ENCODE data around the gene TMEM178B. TPM values are rescaled to one million over a fixed set of nuclear protein-coding genes. Genes with fewer than 3 reads are reported as not detected.
"Not testable (repeated sequence)": the region's sequence is repeated elsewhere in the genome, so short reads cannot be mapped to it uniquely, and the experiment has no call there.

TMEM178B gene
- total RNA-seq, 1 donor from 2014 or later: 0.68 TPM

GRCh38 chr7:141330285-141330684 lies 256.4 kb downstream of the TMEM178B start:
- H3K4me3 Mint-ChIP-seq; H3K27ac Mint-ChIP-seq; intact Hi-C loops (cut with micrococcal nuclease); H3K27me3 Mint-ChIP-seq; H3K4me1 Mint-ChIP-seq; H3K9me3 Mint-ChIP-seq; DNase-seq; H3K36me3 Mint-ChIP-seq (ENCODE audit: low read depth): not testable (repeated sequence)

GRCh38 chr7:141333459-141333858 lies 259.6 kb downstream of the TMEM178B start:
- Mint-ChIP-seq H3K9me3 (no peaks in the 10 kb centered on the region), H3K27ac (no peak overlapping the region), H3K4me1 (no peaks in the 10 kb centered on the region), H3K27me3 (no peaks in the 10 kb centered on the region), H3K4me3 (no peak overlapping the region), H3K36me3 (ENCODE audit: low read depth) (no peaks in the 10 kb centered on the region)
- DNase-seq: no peak
- intact Hi-C loops (cut with micrococcal nuclease): no loop called here

- Mint-ChIP-seq H3K36me3 (ENCODE audit: low read depth) (no peaks in the 10 kb centered on the region), H3K9me3 (no peaks in the 10 kb centered on the region), H3K4me3 (no peak overlapping the region), H3K4me1 (no peaks in the 10 kb centered on the region), H3K27ac (no peak overlapping the region), H3K27me3 (peaks cover 2% of the 10 kb centered on the region)
- intact Hi-C loops (cut with micrococcal nuclease): no loop called here
- DNase-seq: no peak
These were observed 261.3 kb downstream of the TMEM178B start for GRCh38 chr7:141335164-141335563.

- intact Hi-C loops (cut with micrococcal nuclease): no loop called here
- Mint-ChIP-seq H3K4me1 (no peaks in the 10 kb centered on the region), H3K27ac (no peak overlapping the region), H3K9me3 (peaks cover 3% of the 10 kb centered on the region), H3K36me3 (ENCODE audit: low read depth) (no peaks in the 10 kb centered on the region), H3K4me3 (no peak overlapping the region), H3K27me3 (peaks cover 2% of the 10 kb centered on the region)
- DNase-seq: no peak
These were observed 265.7 kb downstream of the TMEM178B start for GRCh38 chr7:141339603-141340002.

- peaks cover 2% of the 10 kb centered on the region for H3K27me3 Mint-ChIP-seq
- peaks cover 3% of the 10 kb centered on the region for H3K9me3 Mint-ChIP-seq
- H3K36me3 Mint-ChIP-seq (ENCODE audit: low read depth): no peaks in the 10 kb centered on the region
- intact Hi-C loops (cut with micrococcal nuclease): no loop called here
- H3K27ac Mint-ChIP-seq: no peak overlapping the region
- no peak overlapping the region for H3K4me3 Mint-ChIP-seq
- DNase-seq: no peak
- H3K4me1 Mint-ChIP-seq: no peaks in the 10 kb centered on the region
These were observed 267.1 kb downstream of the TMEM178B start for GRCh38 chr7:141340991-141341390.

GRCh38 chr7:141342621-141343408 lies 269.0 kb downstream of the TMEM178B start:
- intact Hi-C loops (cut with micrococcal nuclease): no loop called here
- H3K27ac Mint-ChIP-seq: no peak overlapping the region
- H3K9me3 Mint-ChIP-seq: peaks cover 3% of the 10 kb centered on the region
- no peak overlapping the region for H3K4me3 Mint-ChIP-seq
- DNase-seq: no peak
- H3K36me3 Mint-ChIP-seq (ENCODE audit: low read depth): no peaks in the 10 kb centered on the region
- H3K27me3 Mint-ChIP-seq: peaks cover 6% of the 10 kb centered on the region
- no peaks in the 10 kb centered on the region for H3K4me1 Mint-ChIP-seq

GRCh38 chr7:141344153-141344935 lies 270.5 kb downstream of the TMEM178B start:
- peaks cover 3% of the 10 kb centered on the region for H3K9me3 Mint-ChIP-seq
- no peak overlapping the region for H3K4me3 Mint-ChIP-seq
- intact Hi-C loops (cut with micrococcal nuclease): no loop called here

GRCh38 chr7:141348728-141349127 lies 274.9 kb downstream of the TMEM178B start:
- intact Hi-C loops (cut with micrococcal nuclease): no loop called here
- DNase-seq: no peak
- H3K4me3 Mint-ChIP-seq: no peak overlapping the region

More at GRCh38 chr7:141344153-141344935, 270.5 kb downstream of the TMEM178B start:
- Mint-ChIP-seq H3K36me3 (ENCODE audit: low read depth) (no peaks in the 10 kb centered on the region), H3K27ac (no peak overlapping the region), H3K27me3 (peaks cover 9% of the 10 kb centered on the region), H3K4me1 (no peaks in the 10 kb centered on the region)
- no peak for DNase-seq

GRCh38 chr7:141349338-141349737 lies 275.5 kb downstream of the TMEM178B start:
- Mint-ChIP-seq H3K36me3 (ENCODE audit: low read depth) (no peaks in the 10 kb centered on the region), H3K27ac (no peak overlapping the region), H3K9me3 (no peaks in the 10 kb centered on the region), H3K4me1 (peaks cover 1% of the 10 kb centered on the region), H3K4me3 (no peak overlapping the region), H3K27me3 (peaks cover 11% of the 10 kb centered on the region)
- intact Hi-C loops (cut with micrococcal nuclease): no loop called here
- DNase-seq: no peak

More at GRCh38 chr7:141348728-141349127, 274.9 kb downstream of the TMEM178B start:
- Mint-ChIP-seq H3K9me3 (no peaks in the 10 kb centered on the region), H3K27ac (no peak overlapping the region), H3K27me3 (peaks cover 11% of the 10 kb centered on the region), H3K36me3 (ENCODE audit: low read depth) (no peaks in the 10 kb centered on the region), H3K4me1 (no peaks in the 10 kb centered on the region)

GRCh38 chr7:141349804-141350203 lies 275.9 kb downstream of the TMEM178B start:
- H3K9me3 Mint-ChIP-seq: no peaks in the 10 kb centered on the region
- H3K27ac Mint-ChIP-seq: no peak overlapping the region
- no peak overlapping the region for H3K4me3 Mint-ChIP-seq
- intact Hi-C loops (cut with micrococcal nuclease): no loop called here
- H3K36me3 Mint-ChIP-seq (ENCODE audit: low read depth): no peaks in the 10 kb centered on the region
- H3K4me1 Mint-ChIP-seq: peaks cover 4% of the 10 kb centered on the region
- DNase-seq: no peak
- peaks cover 11% of the 10 kb centered on the region for H3K27me3 Mint-ChIP-seq

GRCh38 chr7:141351175-141351574 lies 277.3 kb downstream of the TMEM178B start:
- Mint-ChIP-seq H3K27me3 (peaks cover 15% of the 10 kb centered on the region), H3K4me3 (no peak overlapping the region), H3K36me3 (ENCODE audit: low read depth) (no peaks in the 10 kb centered on the region), H3K4me1 (peaks cover 4% of the 10 kb centered on the region), H3K27ac (no peak overlapping the region), H3K9me3 (no peaks in the 10 kb centered on the region)
- no peak for DNase-seq
- intact Hi-C loops (cut with micrococcal nuclease): no loop called here

- Mint-ChIP-seq H3K36me3 (ENCODE audit: low read depth) (no peaks in the 10 kb centered on the region), H3K4me3 (no peak overlapping the region), H3K27ac (no peak overlapping the region), H3K9me3 (no peaks in the 10 kb centered on the region), H3K27me3 (peaks cover 12% of the 10 kb centered on the region), H3K4me1 (peaks cover 4% of the 10 kb centered on the region)
- DNase-seq: no peak
- intact Hi-C loops (cut with micrococcal nuclease): no loop called here
These were observed 279.1 kb downstream of the TMEM178B start for GRCh38 chr7:141352955-141353354.

- Mint-ChIP-seq H3K27ac (no peak overlapping the region), H3K4me3 (no peak overlapping the region), H3K36me3 (ENCODE audit: low read depth) (no peaks in the 10 kb centered on the region), H3K9me3 (peaks cover 2% of the 10 kb centered on the region), H3K4me1 (peaks cover 4% of the 10 kb centered on the region), H3K27me3 (peaks cover 9% of the 10 kb centered on the region)
- intact Hi-C loops (cut with micrococcal nuclease): no loop called here
- DNase-seq: no peak
These were observed 280.4 kb downstream of the TMEM178B start for GRCh38 chr7:141354251-141354650.

- Mint-ChIP-seq H3K4me3 (no peak overlapping the region), H3K4me1 (peaks cover 4% of the 10 kb centered on the region), H3K9me3 (peaks cover 4% of the 10 kb centered on the region), H3K27ac (no peak overlapping the region), H3K36me3 (ENCODE audit: low read depth) (no peaks in the 10 kb centered on the region), H3K27me3 (peaks cover 8% of the 10 kb centered on the region)
- intact Hi-C loops (cut with micrococcal nuclease): no loop called here
- no peak for DNase-seq
These were observed 281.2 kb downstream of the TMEM178B start for GRCh38 chr7:141355032-141355431.

Measured in activated CD4-positive, alpha-beta T cell treated with anti-CD3 and anti-CD28 coated beads, Interleukin-2, amount 10 ng/mL, durations not matched to agents 24 days and 14 days (primary cell).